DND-41 (cell line): ENCODE data around the gene OR6C75.
"Not testable (repeated sequence)": the region's sequence is repeated elsewhere in the genome, so short reads cannot be mapped to it uniquely, and the experiment has no call there.

Experiments
- ATAC-seq: fragments of 200-7000 bp; cut with Tn5 transposase; 3 replicates; pipeline ENCODE4 v1.9.1; 2021; ENCODE audit warnings: low read depth; ENCODE audit not compliant: insufficient read depth
- DNase-seq: peaks from one replicate; pipeline ENCODE4 v3.0.0-alpha.2; 2020
- H2AFZ ChIP-seq: 2 replicates; pipeline ENCODE4 v1.6.0; 2012; ENCODE audit warnings: low read depth, low read length
- H3K27ac ChIP-seq: 2 replicates; pipeline ENCODE4 v1.5.1; 2012; ENCODE audit warnings: low read length, inconsistent platforms
- H3K27me3 ChIP-seq: fragments of 200-600 bp; sonication (generic); 2 replicates; pipeline ENCODE4 v1.6.0; 2012; ENCODE audit warnings: low read length, mild to moderate bottlenecking, inconsistent platforms; ENCODE audit not compliant: insufficient read depth, poor library complexity
- H3K36me3 ChIP-seq: 2 replicates; pipeline ENCODE4 v1.5.1; 2012; ENCODE audit warnings: low read length, inconsistent platforms; ENCODE audit not compliant: insufficient read depth
- H3K4me1 ChIP-seq: 2 replicates; pipeline ENCODE4 v1.5.1; 2012; ENCODE audit warnings: mild to moderate bottlenecking, low read length; ENCODE audit not compliant: insufficient read depth
- H3K4me2 ChIP-seq: 2 replicates; pipeline ENCODE4 v1.6.0; 2012; ENCODE audit warnings: mild to moderate bottlenecking, moderate library complexity, low read length, inconsistent platforms; ENCODE audit not compliant: insufficient read depth
- H3K4me3 ChIP-seq, 2 experiments: fragments of 200-600 bp in 1 of 2; shearing (Covaris generic) in 1 of 2; 2 replicates each; pipeline ENCODE4 v1.5.1; 2012 to 2016; ENCODE audit warnings: inconsistent platforms in 2 of 2, low read length in 2 of 2, mild to moderate bottlenecking in 2 of 2, low read depth in 1 of 2, moderate library complexity in 1 of 2
- H3K79me2 ChIP-seq: 2 replicates; pipeline ENCODE4 v1.6.0; 2012; ENCODE audit warnings: low read length, inconsistent platforms; ENCODE audit not compliant: insufficient read depth
- H3K9ac ChIP-seq: 2 replicates; pipeline ENCODE4 v1.6.0; 2012; ENCODE audit warnings: low read depth, mild to moderate bottlenecking, inconsistent platforms, low read length, moderate library complexity
- H3K9me3 ChIP-seq: 2 replicates; pipeline ENCODE4 v1.5.1; 2012; ENCODE audit warnings: low read length, moderate library complexity, mild to moderate bottlenecking, inconsistent platforms; ENCODE audit not compliant: insufficient read depth, severe bottlenecking
- H4K20me1 ChIP-seq: 2 replicates; pipeline ENCODE4 v1.6.0; 2012; ENCODE audit warnings: low read length; ENCODE audit not compliant: insufficient read depth
- EZH2 ChIP-seq: IDR thresholded peaks from 3 replicates; pipeline ENCODE4 v1.6.1; 2012; ENCODE audit warnings: borderline replicate concordance, low read depth, mild to moderate bottlenecking, moderate library complexity, low read length, inconsistent platforms; ENCODE audit not compliant: severe bottlenecking
- TF ChIP-seq, protein P1 (sequence below): IDR thresholded peaks from 2 replicates; pipeline ENCODE4 v1.5.1; 2012; ENCODE audit warnings: borderline replicate concordance, low read length, moderate library complexity, mild to moderate bottlenecking; ENCODE audit not compliant: poor library complexity, severe bottlenecking; ENCODE audit errors: extremely low read depth

The OR6C75 gene

DNA sequence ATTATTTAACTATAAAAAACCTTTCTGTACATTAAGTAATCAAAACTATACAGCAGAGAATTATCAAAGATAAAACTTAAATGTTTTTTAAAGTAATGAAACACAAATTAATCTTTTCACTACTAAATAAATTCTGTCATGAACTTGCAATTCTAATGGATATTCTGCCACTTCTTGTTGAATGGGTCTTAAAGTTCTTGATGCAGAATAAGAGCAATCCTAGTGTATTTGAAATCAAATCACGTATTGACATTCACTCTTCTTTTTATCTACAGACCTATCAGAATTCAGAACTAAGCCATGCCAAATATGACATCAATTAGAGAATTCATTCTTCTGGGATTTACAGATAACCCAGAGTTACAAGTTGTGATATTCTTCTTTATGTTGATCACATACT is 37.5 kb downstream of the OR6C75 start, which contains the start of gene OR6C65:
TSS of gene OR6C65 (plus strand) at position 301 of the 400 bp plus-strand sequence. CDS start at position 301, 0 bp downstream.
- H3K79me2 ChIP-seq, result no peaks in the 10 kb centered on the region
- no peak within 1 kb of the TSS for H3K9ac ChIP-seq
- H3K27ac ChIP-seq, result no peak within 1 kb of the TSS
- no peak within 1 kb of the TSS for H2AFZ ChIP-seq
- no peak for ATAC-seq
- no peaks in the 10 kb centered on the region for H4K20me1 ChIP-seq
- H3K27me3 ChIP-seq, result peaks cover 7% of the 10 kb centered on the region
- DNase-seq, result no peak
- no peaks in the 10 kb centered on the region for H3K9me3 ChIP-seq
- no peaks in the 10 kb centered on the region for H3K4me1 ChIP-seq
- no peaks in the 10 kb centered on the region for H3K36me3 ChIP-seq
- H3K4me2 ChIP-seq, result no peak within 1 kb of the TSS
- TF ChIP-seq, protein P1, sequence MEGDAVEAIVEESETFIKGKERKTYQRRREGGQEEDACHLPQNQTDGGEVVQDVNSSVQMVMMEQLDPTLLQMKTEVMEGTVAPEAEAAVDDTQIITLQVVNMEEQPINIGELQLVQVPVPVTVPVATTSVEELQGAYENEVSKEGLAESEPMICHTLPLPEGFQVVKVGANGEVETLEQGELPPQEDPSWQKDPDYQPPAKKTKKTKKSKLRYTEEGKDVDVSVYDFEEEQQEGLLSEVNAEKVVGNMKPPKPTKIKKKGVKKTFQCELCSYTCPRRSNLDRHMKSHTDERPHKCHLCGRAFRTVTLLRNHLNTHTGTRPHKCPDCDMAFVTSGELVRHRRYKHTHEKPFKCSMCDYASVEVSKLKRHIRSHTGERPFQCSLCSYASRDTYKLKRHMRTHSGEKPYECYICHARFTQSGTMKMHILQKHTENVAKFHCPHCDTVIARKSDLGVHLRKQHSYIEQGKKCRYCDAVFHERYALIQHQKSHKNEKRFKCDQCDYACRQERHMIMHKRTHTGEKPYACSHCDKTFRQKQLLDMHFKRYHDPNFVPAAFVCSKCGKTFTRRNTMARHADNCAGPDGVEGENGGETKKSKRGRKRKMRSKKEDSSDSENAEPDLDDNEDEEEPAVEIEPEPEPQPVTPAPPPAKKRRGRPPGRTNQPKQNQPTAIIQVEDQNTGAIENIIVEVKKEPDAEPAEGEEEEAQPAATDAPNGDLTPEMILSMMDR, result no peak
- TF ChIP-seq EZH2, result no peak
- H3K4me3 ChIP-seq, result no peak within 1 kb of the TSS

DNA sequence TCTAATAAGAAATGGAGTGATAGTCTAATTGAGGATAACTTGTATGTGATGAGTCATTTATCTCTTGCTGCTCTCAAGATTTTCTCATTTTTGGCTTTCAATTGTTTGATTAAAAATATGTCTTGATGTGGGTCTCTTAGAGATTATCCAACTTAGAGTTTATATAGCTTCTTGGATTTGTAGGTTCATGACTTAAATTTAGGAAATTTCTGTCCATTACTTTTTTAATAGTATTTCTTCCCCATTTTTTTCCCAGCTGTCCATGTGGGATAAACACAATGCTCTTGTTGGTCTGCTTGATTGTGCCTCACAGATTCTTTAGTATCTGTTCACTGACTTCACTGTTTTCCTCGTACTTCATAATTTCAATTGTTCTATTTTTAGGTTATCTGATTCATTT is 45.1 kb downstream of the OR6C75 start:
- H3K9ac ChIP-seq, result no peak overlapping the region
- H3K4me2 ChIP-seq, result no peak overlapping the region
- TF ChIP-seq EZH2, result no peak
- TF ChIP-seq, protein P1, result no peak
- no peak overlapping the region for H2AFZ ChIP-seq
- no peak overlapping the region for H3K4me3 ChIP-seq
- H3K4me1 ChIP-seq, result no peaks in the 10 kb centered on the region
- no peaks in the 10 kb centered on the region for H3K79me2 ChIP-seq
- H3K9me3 ChIP-seq, result no peaks in the 10 kb centered on the region
- H3K36me3 ChIP-seq, result no peaks in the 10 kb centered on the region
- no peak for ATAC-seq
- no peaks in the 10 kb centered on the region for H4K20me1 ChIP-seq
- H3K27me3 ChIP-seq, result no peaks in the 10 kb centered on the region
- H3K27ac ChIP-seq, result no peak overlapping the region
- DNase-seq, result no peak

DNA sequence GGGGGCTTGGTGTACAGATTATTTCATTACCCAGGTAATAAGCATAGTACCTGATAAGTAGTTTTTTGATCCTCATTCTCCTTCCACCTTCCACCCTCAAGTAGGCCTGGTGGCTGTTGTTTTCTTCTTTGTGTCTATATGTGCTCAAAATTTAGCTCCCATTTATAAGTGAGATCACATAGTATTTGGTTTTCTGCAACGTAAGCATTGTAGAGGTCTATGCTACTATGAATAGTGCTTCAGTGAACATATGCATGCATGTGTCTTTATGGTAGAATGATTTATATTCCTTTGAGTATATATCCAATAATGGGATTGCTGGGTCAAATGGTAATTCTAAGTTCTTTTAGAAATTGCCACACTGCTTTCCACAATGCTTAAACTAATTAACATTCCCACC is 46.4 kb downstream of the OR6C75 start:
- not testable (repeated sequence) for H3K4me1 ChIP-seq, H3K9ac ChIP-seq, DNase-seq, H3K4me3 ChIP-seq, H3K79me2 ChIP-seq, H3K4me2 ChIP-seq, H2AFZ ChIP-seq, H3K27ac ChIP-seq, H3K36me3 ChIP-seq, ATAC-seq, H3K27me3 ChIP-seq, H3K9me3 ChIP-seq, H4K20me1 ChIP-seq

DNA sequence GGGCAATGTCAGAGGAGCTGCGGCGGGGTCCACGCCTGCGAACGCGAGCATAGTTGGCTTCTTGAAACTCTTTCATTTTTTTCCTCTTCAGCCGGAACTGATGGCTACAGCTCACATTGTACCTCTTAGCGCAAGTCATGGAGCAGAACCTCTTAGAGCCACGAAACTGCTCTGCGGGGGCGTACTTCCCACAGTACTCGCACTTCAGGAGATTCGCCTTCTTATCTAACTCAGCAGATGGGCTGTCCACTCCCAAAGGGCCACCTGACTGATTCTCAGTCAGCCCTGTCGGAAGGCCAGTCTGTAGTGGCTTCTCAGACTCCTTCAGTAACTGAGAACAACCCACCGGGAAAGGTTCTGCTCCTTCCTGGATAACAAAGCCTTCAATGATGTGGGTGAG is 49.4 kb downstream of the OR6C75 start:
- not testable (repeated sequence) for H3K9me3 ChIP-seq, DNase-seq, H2AFZ ChIP-seq, H3K27ac ChIP-seq, H3K79me2 ChIP-seq, H3K4me1 ChIP-seq, H3K9ac ChIP-seq, H3K4me2 ChIP-seq, H4K20me1 ChIP-seq, H3K36me3 ChIP-seq, H3K4me3 ChIP-seq, ATAC-seq, H3K27me3 ChIP-seq

DNA sequence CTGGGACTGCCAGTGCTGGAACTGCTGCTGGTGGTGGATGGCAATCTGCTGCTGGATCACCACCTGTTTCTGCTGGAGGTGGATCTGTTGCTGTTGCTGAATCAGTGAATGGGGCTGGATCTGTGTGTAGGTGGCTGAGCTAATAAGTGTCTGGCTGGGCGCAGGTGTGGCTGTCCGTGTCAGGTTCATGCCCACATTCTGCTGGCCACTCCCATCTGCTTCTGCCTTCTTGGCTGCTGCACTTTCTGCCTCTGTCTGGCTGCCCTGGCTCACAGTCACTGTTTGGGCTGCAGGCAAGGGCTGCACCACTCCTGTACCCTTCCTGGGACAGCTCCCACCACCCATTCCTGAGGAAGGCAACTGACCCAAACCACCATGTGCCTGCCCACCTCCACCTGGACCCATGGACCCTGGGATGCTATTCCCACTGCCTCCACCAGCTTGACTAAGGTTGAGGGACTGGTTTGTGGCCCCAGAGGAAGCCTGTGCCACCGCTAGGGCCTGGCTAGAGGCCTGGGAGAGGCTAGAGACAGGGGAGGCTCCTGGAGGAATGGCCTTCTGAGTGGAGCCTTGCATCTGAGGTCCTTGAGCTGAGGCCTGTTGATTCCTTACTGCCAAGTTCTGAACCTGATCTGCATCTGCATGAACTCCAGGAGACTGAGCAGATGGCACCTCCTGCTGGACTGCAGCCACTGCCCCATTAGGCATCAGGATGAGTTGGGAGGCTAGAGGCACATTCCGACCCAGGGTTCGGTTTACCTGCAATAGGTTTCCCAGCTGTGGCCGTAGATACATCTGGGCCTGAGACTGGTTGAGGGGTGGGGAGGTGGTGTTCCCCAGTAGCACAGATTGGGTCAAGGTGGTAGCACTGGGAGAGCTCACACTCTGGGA is 51.0 kb downstream of the OR6C75 start:
- not testable (repeated sequence) for ATAC-seq, H2AFZ ChIP-seq, H3K4me2 ChIP-seq, DNase-seq, H3K4me3 ChIP-seq, H3K4me1 ChIP-seq, H4K20me1 ChIP-seq, H3K9ac ChIP-seq, H3K27ac ChIP-seq, H3K9me3 ChIP-seq, H3K79me2 ChIP-seq, H3K36me3 ChIP-seq
- H3K27me3 ChIP-seq, result peaks cover 17% of the 10 kb centered on the region

DNA sequence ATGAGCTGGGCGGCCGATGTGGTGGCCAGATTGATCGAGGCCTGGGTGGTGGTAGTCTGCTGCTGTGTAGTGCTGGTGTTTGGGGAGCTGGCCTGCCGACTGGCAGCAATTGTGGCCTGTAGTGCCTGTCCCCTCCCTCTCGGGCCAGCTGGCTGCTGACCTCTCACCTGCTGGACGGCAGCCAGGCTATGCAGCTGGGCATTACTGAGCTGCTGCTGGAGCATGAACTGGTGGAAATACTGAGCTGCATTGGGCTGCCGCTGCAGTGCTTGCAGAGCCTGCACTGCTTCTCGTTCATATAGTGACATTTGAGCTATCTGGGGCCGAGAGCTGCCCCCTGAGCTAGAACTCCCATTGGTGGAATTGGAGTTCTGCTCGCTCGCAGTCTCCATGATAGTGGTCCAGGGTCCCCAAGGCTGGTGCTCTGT is 51.6 kb downstream of the OR6C75 start:
- H3K27me3 ChIP-seq, result peaks cover 17% of the 10 kb centered on the region
- ATAC-seq, H3K36me3 ChIP-seq, H3K9me3 ChIP-seq, H4K20me1 ChIP-seq, H3K4me3 ChIP-seq, H3K79me2 ChIP-seq, H3K4me2 ChIP-seq, H2AFZ ChIP-seq, H3K9ac ChIP-seq, H3K4me1 ChIP-seq, H3K27ac ChIP-seq, DNase-seq: not testable (repeated sequence)
